Suprapubic skin (tissue), 4 donors: ENCODE results near the gene TBRG1. TPM values are rescaled to one million over a fixed set of nuclear protein-coding genes. Genes with fewer than 3 reads are reported as not detected.

Source experiments
- DNase-seq, 2 donors: peaks; one replicate each; pipeline ENCODE4 v3.0.0-alpha.2; 2019; ENCODE audit warnings: low spot score in 2 of 2
- H3K27ac ChIP-seq: fragments of 200-600 bp; sonication (generic); one replicate; pipeline ENCODE4 v1.5.1; 2019
- H3K27me3 ChIP-seq: fragments of 200-600 bp; sonication (generic); one replicate; pipeline ENCODE4 v1.5.1; 2019
- H3K36me3 ChIP-seq: fragments of 200-600 bp; sonication (generic); one replicate; pipeline ENCODE4 v1.5.1; 2019
- H3K4me1 ChIP-seq: fragments of 200-600 bp; sonication (generic); one replicate; pipeline ENCODE4 v1.5.1; 2019
- H3K4me3 ChIP-seq: fragments of 200-600 bp; sonication (generic); one replicate; pipeline ENCODE4 v1.5.1; 2019; ENCODE audit warnings: mild to moderate bottlenecking
- H3K9me3 ChIP-seq: fragments of 200-600 bp; sonication (generic); one replicate; pipeline ENCODE4 v1.5.1; 2019
- CTCF ChIP-seq, 2 donors: fragments of 200-600 bp in 1 of 2; fragments of 450-650 bp in 1 of 2; sonication (generic) in 1 of 2; IDR thresholded peaks; one replicate each; pipeline ENCODE4 v1.5.1; 2016 to 2019; ENCODE audit warnings: antibody characterized with exemption in 2 of 2, mild to moderate bottlenecking in 1 of 2, moderate library complexity in 1 of 2
- EP300 ChIP-seq: sonication (generic); formaldehyde crosslinking; IDR thresholded peaks from one replicate; pipeline ENCODE4 v1.6.1; 2017; ENCODE audit warnings: antibody characterized with exemption
- POLR2A ChIP-seq, 2 donors: fragments of 450-650 bp; IDR thresholded peaks; one replicate each; pipeline ENCODE4 v1.6.1; 2017; ENCODE audit warnings: antibody characterized with exemption in 2 of 2, mild to moderate bottlenecking in 2 of 2, moderate library complexity in 2 of 2
- POLR2AphosphoS5 ChIP-seq, 3 donors: sonication (generic); formaldehyde crosslinking; IDR thresholded peaks; one replicate each; pipeline ENCODE4 v1.6.1; 2017; ENCODE audit warnings: antibody characterized with exemption in 3 of 3
- WGBS: methylation state at CpG from one replicate; pipeline ENCODE4 v1.1.5; 2018; 5-methylcytosine and 5-hydroxymethylcytosine counted together
- total RNA-seq, 4 donors: library from RNA; depleted of rRNA; stranded (reverse); fragments of >200 nt; gene quantifications; one replicate each; pipeline ENCODE4 v1.1.0, GENCODE V29; 2016

Gene TBRG1
- total RNA-seq, 4 donors from 2014 or later: 25.9 to 48.8 (median 32.8) TPM

- Histone ChIP-seq H3K27ac (no peak overlapping the region), H3K36me3 (no peaks in the 10 kb centered on the region), H3K4me3 (no peak overlapping the region), H3K27me3 (peaks cover 3% of the 10 kb centered on the region), H3K4me1 (no peaks in the 10 kb centered on the region), H3K9me3 (no peaks in the 10 kb centered on the region)
- TF ChIP-seq POLR2A (IDR thresholded peaks at IDR 0.05) (no peak), POLR2AphosphoS5 (IDR thresholded peaks at IDR 0.05) (no peak), CTCF (IDR thresholded peaks at IDR 0.05) (no peak), EP300 (no peak)
- no peak for DNase-seq
Measured at GRCh38 chr11:124608147-124608546, 14.5 kb upstream of the TBRG1 start.

GRCh38 chr11:124610295-124610694, 12.4 kb upstream of the TBRG1 start:
- 94% methylated on average over 2 of the region's 2 CpGs for WGBS
- H3K36me3 ChIP-seq: no peaks in the 10 kb centered on the region

GRCh38 chr11:124611064-124611463, 11.6 kb upstream of the TBRG1 start, which contains the start of gene PANX3:
PANX3 (plus strand) TSS chr11:124611428; CDS start chr11:124611557, 129 bp downstream.
- Histone ChIP-seq H3K27me3 (peaks cover 18% of the 10 kb centered on the region), H3K36me3 (no peaks in the 10 kb centered on the region), H3K4me3 (no peak within 1 kb of the TSS), H3K27ac (no peak within 1 kb of the TSS), H3K9me3 (no peaks in the 10 kb centered on the region), H3K4me1 (no peaks in the 10 kb centered on the region)
- TF ChIP-seq EP300 (no peak), POLR2AphosphoS5 (IDR thresholded peaks at IDR 0.05) (no peak), CTCF (IDR thresholded peaks at IDR 0.05) (no peak), POLR2A (IDR thresholded peaks at IDR 0.05) (no peak)
- WGBS: 74% methylated on average over 5 of the region's 5 CpGs
- DNase-seq: no peak

More at GRCh38 chr11:124610295-124610694, 12.4 kb upstream of the TBRG1 start:
- DNase-seq: no peak
- no peak overlapping the region for H3K4me3 ChIP-seq
- H3K27ac ChIP-seq: no peak overlapping the region
- no peaks in the 10 kb centered on the region for H3K9me3 ChIP-seq
- H3K4me1 ChIP-seq: no peaks in the 10 kb centered on the region
- peaks cover 18% of the 10 kb centered on the region for H3K27me3 ChIP-seq
- TF ChIP-seq POLR2AphosphoS5 (IDR thresholded peaks at IDR 0.05) (no peak), CTCF (IDR thresholded peaks at IDR 0.05) (no peak), EP300 (no peak), POLR2A (IDR thresholded peaks at IDR 0.05) (no peak)

GRCh38 chr11:124612045-124612444, 10.6 kb upstream of the TBRG1 start:
- Histone ChIP-seq H3K4me3 (no peak overlapping the region), H3K36me3 (no peaks in the 10 kb centered on the region), H3K9me3 (no peaks in the 10 kb centered on the region), H3K27me3 (peaks cover 24% of the 10 kb centered on the region), H3K27ac (no peak overlapping the region), H3K4me1 (no peaks in the 10 kb centered on the region)
- 45% methylated on average over 3 of the region's 3 CpGs for whole genome bisulfite sequencing
- no peak for DNase-seq
- no peak for TF ChIP-seq CTCF (IDR thresholded peaks at IDR 0.05)

GRCh38 chr11:124612567-124613246, 10.0 kb upstream of the TBRG1 start:
- DNase-seq: no peak
- Histone ChIP-seq H3K36me3 (no peaks in the 10 kb centered on the region), H3K4me3 (no peak overlapping the region), H3K4me1 (no peaks in the 10 kb centered on the region), H3K27ac (no peak overlapping the region), H3K27me3 (peaks cover 25% of the 10 kb centered on the region), H3K9me3 (no peaks in the 10 kb centered on the region)
- TF ChIP-seq POLR2A (IDR thresholded peaks at IDR 0.05) (no peak), CTCF (IDR thresholded peaks at IDR 0.05) (no peak), EP300 (no peak), POLR2AphosphoS5 (IDR thresholded peaks at IDR 0.05) (no peak)
- 74% methylated on average over 8 of the region's 10 CpGs for WGBS
